Measurements from ENCODE around the gene HSPG2. TPM values are rescaled to one million over a fixed set of nuclear protein-coding genes. Genes with fewer than 3 reads are reported as not detected.
"Not testable (repeated sequence)": the region's sequence is repeated elsewhere in the genome, so short reads cannot be mapped to it uniquely, and the experiment has no call there.

Gene HSPG2
- total RNA-seq: 656 and 657 TPM in 2 replicates
- long read RNA-seq, partial matches to known transcripts: 3 of 8 reads
- long read RNA-seq, other reads (novel, unspliced or antisense): 5 of 8 reads

DNA sequence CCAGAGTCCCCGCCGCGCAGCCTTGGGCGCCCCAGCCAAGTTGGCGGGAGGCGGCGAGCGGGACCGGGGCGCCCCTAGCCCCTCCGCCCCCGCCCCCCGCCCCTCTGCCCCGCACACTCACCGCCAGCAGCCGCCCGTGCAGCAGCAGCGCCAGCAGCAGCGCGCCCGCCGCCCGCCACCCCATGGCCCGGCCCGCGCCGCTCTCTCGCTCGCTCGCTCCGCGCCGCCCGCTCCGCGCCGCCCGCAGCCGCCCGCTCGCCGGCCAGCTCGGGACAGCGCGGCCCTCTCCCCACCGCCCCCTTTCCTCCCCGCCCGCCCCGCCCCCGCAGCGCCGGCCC, at the start of gene HSPG2:
HSPG2 (minus strand) TSS at position 277 of the 338 bp plus-strand sequence; CDS start at position 184, 93 bp downstream.
- H3K36me3 Mint-ChIP-seq (ENCODE audit: insufficient read depth): peaks cover 5% of the 10 kb centered on the region
- H3K4me1 Mint-ChIP-seq (ENCODE audit: low read depth): peaks cover 56% of the 10 kb centered on the region
- no peaks in the 10 kb centered on the region for H3K27me3 Mint-ChIP-seq
- TF ChIP-seq, protein P1, sequence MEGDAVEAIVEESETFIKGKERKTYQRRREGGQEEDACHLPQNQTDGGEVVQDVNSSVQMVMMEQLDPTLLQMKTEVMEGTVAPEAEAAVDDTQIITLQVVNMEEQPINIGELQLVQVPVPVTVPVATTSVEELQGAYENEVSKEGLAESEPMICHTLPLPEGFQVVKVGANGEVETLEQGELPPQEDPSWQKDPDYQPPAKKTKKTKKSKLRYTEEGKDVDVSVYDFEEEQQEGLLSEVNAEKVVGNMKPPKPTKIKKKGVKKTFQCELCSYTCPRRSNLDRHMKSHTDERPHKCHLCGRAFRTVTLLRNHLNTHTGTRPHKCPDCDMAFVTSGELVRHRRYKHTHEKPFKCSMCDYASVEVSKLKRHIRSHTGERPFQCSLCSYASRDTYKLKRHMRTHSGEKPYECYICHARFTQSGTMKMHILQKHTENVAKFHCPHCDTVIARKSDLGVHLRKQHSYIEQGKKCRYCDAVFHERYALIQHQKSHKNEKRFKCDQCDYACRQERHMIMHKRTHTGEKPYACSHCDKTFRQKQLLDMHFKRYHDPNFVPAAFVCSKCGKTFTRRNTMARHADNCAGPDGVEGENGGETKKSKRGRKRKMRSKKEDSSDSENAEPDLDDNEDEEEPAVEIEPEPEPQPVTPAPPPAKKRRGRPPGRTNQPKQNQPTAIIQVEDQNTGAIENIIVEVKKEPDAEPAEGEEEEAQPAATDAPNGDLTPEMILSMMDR (IDR thresholded peaks at IDR 0.05; ENCODE audit: unreplicated experiment): no peak
- H3K27ac Mint-ChIP-seq: peak within 1 kb of the TSS; percentile 90
- H3K4me3 Mint-ChIP-seq (ENCODE audit: low read depth): peak within 1 kb of the TSS; percentile 88
- no peak for DNase-seq (ENCODE audit: low spot score, unreplicated experiment)
- no peaks in the 10 kb centered on the region for H3K9me3 Mint-ChIP-seq (ENCODE audit: low read depth)

DNA sequence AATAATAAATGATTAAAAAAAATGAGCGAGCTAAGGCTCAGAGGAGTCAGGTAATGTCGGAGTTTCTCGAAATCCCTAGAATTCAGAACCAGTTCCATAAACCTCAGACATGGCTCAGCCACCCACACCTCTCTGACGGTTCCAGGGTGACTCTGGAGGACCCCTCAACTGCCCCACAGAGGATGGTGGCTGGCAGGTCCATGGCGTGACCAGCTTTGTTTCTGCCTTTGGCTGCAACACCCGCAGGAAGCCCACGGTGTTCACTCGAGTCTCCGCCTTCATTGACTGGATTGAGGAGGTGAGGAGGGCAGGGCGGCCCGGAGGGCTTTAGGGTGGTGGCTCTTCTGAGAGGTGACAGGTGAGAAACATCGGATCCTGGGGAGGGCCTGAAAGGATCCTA, 49.3 kb upstream of the HSPG2 start:
- not testable (repeated sequence) for H3K9me3 Mint-ChIP-seq (ENCODE audit: low read depth); H3K4me1 Mint-ChIP-seq (ENCODE audit: low read depth); H3K27ac Mint-ChIP-seq; H3K4me3 Mint-ChIP-seq (ENCODE audit: low read depth); H3K27me3 Mint-ChIP-seq; H3K36me3 Mint-ChIP-seq (ENCODE audit: insufficient read depth); DNase-seq (ENCODE audit: low spot score, unreplicated experiment)

DNA sequence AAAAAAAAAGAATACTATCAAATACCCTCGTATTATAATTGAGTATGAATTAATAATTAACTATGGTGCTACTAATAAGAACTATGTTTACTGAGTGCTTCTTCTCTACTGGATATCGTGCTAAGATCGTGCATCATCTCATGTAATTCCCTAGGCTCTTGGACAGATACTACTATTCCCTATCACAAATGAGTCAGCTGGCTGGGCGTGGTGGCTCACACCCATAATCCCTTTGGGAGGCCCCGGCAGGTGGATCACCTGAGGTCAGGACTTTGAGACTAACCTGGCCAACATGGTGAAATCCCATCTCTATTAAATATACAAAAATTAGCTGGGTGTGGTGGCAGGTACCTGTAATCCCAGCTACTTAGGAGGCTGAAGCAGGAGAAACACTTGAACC, 48.8 kb upstream of the HSPG2 start:
- H3K9me3 Mint-ChIP-seq (ENCODE audit: low read depth); H3K4me1 Mint-ChIP-seq (ENCODE audit: low read depth); H3K27ac Mint-ChIP-seq; DNase-seq (ENCODE audit: low spot score, unreplicated experiment); H3K36me3 Mint-ChIP-seq (ENCODE audit: insufficient read depth); H3K4me3 Mint-ChIP-seq (ENCODE audit: low read depth); H3K27me3 Mint-ChIP-seq: not testable (repeated sequence)

DNA sequence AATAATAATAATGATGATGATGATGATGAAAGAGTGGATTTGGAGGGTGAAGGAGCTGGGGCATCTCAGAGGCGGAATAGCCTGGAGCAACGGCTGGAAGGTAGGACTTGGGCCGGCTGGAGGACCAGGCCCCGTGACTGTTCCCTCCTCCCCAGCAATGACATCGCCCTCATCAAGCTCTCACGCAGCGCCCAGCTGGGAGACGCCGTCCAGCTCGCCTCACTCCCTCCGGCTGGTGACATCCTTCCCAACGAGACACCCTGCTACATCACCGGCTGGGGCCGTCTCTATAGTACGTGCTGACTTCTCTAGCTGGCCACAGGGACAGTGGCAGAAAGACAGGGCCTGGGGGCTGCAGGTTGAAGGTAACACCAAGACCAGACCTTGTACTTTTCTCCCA, 46.4 kb upstream of the HSPG2 start:
- not testable (repeated sequence) for H3K27ac Mint-ChIP-seq; H3K36me3 Mint-ChIP-seq (ENCODE audit: insufficient read depth); H3K4me1 Mint-ChIP-seq (ENCODE audit: low read depth); H3K4me3 Mint-ChIP-seq (ENCODE audit: low read depth); H3K27me3 Mint-ChIP-seq; DNase-seq (ENCODE audit: low spot score, unreplicated experiment); H3K9me3 Mint-ChIP-seq (ENCODE audit: low read depth)

DNA sequence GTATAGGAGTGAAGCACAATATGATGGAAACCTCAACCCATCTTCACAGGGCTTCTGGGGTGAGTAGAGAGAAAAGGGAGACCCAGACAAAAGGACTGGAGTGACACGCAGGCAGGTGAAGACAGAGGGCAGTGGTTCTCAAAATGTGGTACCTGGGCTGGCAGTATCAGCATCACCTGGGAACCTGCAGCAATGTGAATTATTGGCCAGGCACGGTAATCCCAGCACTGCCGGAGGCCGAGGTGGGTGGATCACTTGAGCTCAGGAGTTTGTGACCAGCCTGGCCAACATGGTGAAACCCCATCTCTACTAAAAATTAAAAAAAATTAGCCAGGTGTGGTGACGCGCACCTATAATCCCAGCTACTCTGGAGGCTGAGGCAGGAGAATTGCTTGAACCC, 45.0 kb upstream of the HSPG2 start:
- H3K9me3 Mint-ChIP-seq (ENCODE audit: low read depth); H3K27me3 Mint-ChIP-seq; DNase-seq (ENCODE audit: low spot score, unreplicated experiment); H3K4me3 Mint-ChIP-seq (ENCODE audit: low read depth); H3K4me1 Mint-ChIP-seq (ENCODE audit: low read depth); H3K27ac Mint-ChIP-seq; H3K36me3 Mint-ChIP-seq (ENCODE audit: insufficient read depth): not testable (repeated sequence)

DNA sequence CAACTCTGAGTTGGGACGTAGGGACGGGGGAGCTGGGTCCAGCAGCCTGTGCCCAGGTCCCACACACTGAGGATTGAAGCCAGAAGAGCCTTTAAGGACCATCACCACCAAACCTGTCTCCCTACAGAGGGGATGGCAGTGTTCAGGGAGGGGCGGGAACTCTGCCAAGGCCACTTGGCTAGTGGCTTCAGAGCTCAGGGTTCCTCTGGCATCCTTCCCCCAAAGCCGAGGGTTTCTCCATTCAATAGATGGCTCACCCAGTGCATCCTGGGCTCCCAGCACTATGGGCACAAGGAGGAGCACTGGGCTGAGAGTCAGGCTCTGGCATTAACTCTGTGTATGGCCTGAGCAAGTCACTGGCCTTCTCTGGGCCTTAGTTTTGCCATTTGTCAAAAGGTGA, 44.1 kb upstream of the HSPG2 start:
- H3K27ac Mint-ChIP-seq; H3K4me1 Mint-ChIP-seq (ENCODE audit: low read depth); H3K36me3 Mint-ChIP-seq (ENCODE audit: insufficient read depth); H3K9me3 Mint-ChIP-seq (ENCODE audit: low read depth); H3K4me3 Mint-ChIP-seq (ENCODE audit: low read depth); H3K27me3 Mint-ChIP-seq; DNase-seq (ENCODE audit: low spot score, unreplicated experiment): not testable (repeated sequence)

DNA sequence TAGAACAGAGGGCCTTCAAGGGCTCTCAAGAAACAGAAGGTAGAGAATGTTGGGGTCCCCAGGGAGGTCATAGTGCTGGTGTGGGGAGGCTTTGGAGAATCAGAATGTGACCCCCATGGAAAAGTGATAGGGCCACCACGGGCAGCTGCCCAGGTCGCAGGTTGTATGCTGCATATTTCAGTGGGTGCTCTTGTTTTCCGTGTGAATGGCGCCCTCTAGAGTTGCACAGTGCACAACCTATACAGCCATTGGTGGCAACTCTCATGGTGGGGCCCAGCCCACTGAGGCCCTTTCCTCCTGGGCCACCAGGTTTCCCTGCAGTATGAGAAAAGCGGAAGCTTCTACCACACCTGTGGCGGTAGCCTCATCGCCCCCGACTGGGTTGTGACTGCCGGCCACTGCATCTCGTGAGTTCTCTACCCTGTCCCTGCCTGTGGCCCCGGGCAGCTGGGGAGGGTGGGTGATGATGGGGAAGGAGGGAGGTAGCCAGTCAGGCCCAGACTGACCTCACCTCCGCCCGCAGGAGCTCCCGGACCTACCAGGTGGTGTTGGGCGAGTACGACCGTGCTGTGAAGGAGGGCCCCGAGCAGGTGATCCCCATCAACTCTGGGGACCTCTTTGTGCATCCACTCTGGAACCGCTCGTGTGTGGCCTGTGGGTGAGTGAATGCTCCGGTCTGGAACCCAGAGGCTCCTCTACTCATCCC, 43.6 kb upstream of the HSPG2 start:
- H3K27ac Mint-ChIP-seq; H3K27me3 Mint-ChIP-seq; H3K36me3 Mint-ChIP-seq (ENCODE audit: insufficient read depth); H3K4me3 Mint-ChIP-seq (ENCODE audit: low read depth); H3K4me1 Mint-ChIP-seq (ENCODE audit: low read depth); DNase-seq (ENCODE audit: low spot score, unreplicated experiment); H3K9me3 Mint-ChIP-seq (ENCODE audit: low read depth): not testable (repeated sequence)

DNA sequence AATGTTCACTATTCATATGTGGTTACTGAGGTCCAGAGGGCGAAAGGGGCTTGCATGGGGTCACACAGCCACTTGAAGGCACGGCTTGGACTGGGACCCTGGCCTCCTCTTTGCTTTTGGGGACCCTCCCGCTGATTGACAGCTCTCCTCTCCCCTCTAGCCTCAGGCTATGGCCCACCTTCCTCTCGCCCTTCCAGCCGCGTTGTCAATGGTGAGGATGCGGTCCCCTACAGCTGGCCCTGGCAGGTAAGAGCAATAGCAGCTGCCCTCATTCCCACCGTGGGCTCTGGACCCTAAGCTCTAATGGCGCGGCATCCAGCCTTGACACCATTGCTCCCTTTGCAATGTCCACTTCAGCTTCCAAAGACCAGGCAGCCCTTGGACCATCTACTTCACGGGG, 41.1 kb upstream of the HSPG2 start:
- H3K4me3 Mint-ChIP-seq (ENCODE audit: low read depth); H3K36me3 Mint-ChIP-seq (ENCODE audit: insufficient read depth); H3K4me1 Mint-ChIP-seq (ENCODE audit: low read depth); DNase-seq (ENCODE audit: low spot score, unreplicated experiment); H3K9me3 Mint-ChIP-seq (ENCODE audit: low read depth); H3K27me3 Mint-ChIP-seq: not testable (repeated sequence)
- peak overlapping the region; percentile 56 for H3K27ac Mint-ChIP-seq

DNA sequence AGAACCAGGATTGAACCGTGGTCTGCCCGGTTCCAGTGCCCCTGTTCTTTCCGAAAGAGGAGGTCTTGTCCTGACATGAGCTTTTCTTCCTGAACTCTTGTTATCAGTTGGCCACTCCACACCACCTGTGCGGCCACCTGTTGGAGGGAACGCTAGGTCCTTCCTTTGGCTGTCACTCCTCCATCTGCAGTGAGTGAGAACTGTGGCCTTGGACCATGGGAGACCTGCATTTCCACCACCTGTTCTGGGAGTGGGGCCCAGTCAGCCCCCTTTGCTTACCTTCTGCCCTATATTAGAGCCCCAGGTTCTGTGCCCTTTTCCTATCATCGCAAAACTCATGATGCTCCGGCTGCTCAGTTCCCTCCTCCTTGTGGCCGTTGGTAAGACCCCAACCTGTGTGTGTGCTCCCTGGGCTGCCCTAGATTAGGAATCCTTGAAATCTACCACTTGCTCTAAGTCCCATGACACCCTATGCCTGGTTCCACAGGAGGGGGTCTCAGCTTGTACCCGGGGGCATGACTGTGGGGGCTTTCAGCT, 39.7 kb upstream of the HSPG2 start, which contains the start of gene CELA3B:
CELA3B (plus strand) TSS at position 320 of the 537 bp plus-strand sequence; CDS start at position 338, 18 bp downstream.
- not testable (repeated sequence) for H3K4me3 Mint-ChIP-seq (ENCODE audit: low read depth); H3K36me3 Mint-ChIP-seq (ENCODE audit: insufficient read depth); DNase-seq (ENCODE audit: low spot score, unreplicated experiment); H3K9me3 Mint-ChIP-seq (ENCODE audit: low read depth); H3K27me3 Mint-ChIP-seq
- Mint-ChIP-seq H3K4me1 (ENCODE audit: low read depth) (peaks cover 13% of the 10 kb centered on the region), H3K27ac (peak within 1 kb of the TSS; percentile 88)

DNA sequence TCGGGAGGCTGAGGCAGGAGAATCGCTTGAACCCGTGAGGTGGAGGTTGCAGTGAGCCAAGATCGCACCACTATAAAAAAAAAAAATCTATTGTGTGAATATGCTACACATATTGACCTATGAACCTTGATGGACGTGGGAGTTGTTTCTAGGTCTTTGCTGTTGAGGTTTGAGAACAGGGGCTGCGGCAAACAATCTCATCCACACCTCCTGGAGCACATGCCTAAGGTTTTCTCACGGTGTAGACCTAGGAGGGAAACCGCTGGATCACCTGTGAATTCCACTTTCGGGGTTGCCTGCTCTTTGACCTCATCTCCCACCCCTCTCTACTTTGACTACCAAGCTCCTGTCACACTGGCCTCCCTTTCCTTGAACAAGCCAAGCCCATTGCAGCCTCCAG, 38.2 kb upstream of the HSPG2 start:
- not testable (repeated sequence) for H3K4me3 Mint-ChIP-seq (ENCODE audit: low read depth); DNase-seq (ENCODE audit: low spot score, unreplicated experiment); H3K9me3 Mint-ChIP-seq (ENCODE audit: low read depth); H3K36me3 Mint-ChIP-seq (ENCODE audit: insufficient read depth); H3K27me3 Mint-ChIP-seq
- H3K4me1 Mint-ChIP-seq (ENCODE audit: low read depth): peaks cover 22% of the 10 kb centered on the region
- peak overlapping the region; percentile 88 for H3K27ac Mint-ChIP-seq

DNA sequence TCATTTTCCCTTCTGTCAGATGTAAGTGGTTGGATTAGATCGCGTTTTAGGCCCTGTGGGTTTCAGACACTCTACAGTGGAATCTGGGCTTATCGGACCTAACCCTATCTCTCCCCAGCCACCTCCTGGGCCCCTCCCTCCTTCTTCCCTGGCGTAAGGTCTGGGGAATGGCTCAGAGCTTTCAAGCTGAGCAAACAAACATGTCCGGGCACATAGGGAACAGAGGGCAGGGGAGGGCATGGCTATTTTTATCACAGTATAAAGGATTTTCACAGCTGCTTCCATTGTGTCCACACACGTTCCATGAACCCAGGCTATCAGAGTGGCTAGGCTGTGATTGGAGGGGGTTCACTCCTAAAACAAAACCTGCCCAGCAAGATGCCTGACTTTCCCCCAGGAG, 37.6 kb upstream of the HSPG2 start:
- H3K27me3 Mint-ChIP-seq; H3K4me3 Mint-ChIP-seq (ENCODE audit: low read depth); H3K9me3 Mint-ChIP-seq (ENCODE audit: low read depth); DNase-seq (ENCODE audit: low spot score, unreplicated experiment); H3K36me3 Mint-ChIP-seq (ENCODE audit: insufficient read depth): not testable (repeated sequence)
- Mint-ChIP-seq H3K27ac (peak overlapping the region; percentile 95), H3K4me1 (ENCODE audit: low read depth) (peaks cover 22% of the 10 kb centered on the region)

DNA sequence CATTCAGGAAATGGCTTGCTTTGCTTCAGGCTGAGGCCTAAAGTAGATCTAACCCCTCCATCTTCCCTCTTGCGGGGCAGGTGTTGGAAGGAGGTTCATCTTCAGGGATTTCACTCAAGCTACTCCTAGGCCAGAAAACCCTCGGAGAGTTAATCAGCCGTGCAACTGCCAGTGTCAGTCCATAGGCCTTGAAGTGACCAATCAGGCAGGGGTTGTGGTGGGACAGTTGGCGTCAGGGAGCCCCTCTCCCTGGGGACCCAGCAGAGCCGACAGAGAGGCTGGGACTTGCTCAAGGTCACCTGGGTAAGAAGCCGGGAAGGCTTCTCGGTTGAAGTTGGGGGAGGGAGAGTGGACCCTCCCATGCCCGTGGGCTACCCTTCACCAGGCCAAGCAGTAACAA, 36.8 kb upstream of the HSPG2 start:
- not testable (repeated sequence) for H3K9me3 Mint-ChIP-seq (ENCODE audit: low read depth); H3K36me3 Mint-ChIP-seq (ENCODE audit: insufficient read depth); H3K4me3 Mint-ChIP-seq (ENCODE audit: low read depth); DNase-seq (ENCODE audit: low spot score, unreplicated experiment); H3K27me3 Mint-ChIP-seq
- peak overlapping the region; percentile 95 for H3K27ac Mint-ChIP-seq
- H3K4me1 Mint-ChIP-seq (ENCODE audit: low read depth): peaks cover 22% of the 10 kb centered on the region
